ENCODE data around the gene NADSYN1.

Gene NADSYN1

DNA sequence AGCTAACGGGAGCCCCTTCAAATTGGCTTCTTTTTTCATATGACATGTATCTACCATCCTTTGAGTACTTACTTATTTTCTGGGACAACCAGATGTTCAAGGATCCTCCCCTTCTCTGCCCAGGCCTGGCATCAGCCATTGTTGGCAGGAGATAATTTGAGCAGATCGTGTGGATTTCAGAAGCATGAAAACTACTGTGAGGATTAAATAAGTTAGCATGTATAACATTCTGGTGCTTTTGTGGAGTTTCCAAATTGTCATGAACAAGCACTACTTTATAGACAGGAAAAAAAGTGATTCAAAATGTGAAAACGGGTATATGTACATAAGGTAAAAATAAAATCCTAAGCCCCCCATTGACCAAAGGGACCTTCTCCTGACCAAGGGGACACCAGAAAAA, 2.1 kb upstream of the NADSYN1 start:
- Histone ChIP-seq H3K9me3 (ENCODE audit: low read length) (no peaks in the 10 kb centered on the region), H3K9ac (ENCODE audit: low read length) (no peak overlapping the region), H2AFZ (ENCODE audit: low read length) (no peak overlapping the region), H3K36me3 (ENCODE audit: insufficient read depth, low read length) (peaks cover 27% of the 10 kb centered on the region), H3K79me2 (ENCODE audit: insufficient read depth, low read length) (peaks cover 7% of the 10 kb centered on the region; the same call in 1 of the 2 replicates), H3F3A (ENCODE audit: insufficient read depth, low read length) (peaks cover 10% of the 10 kb centered on the region; the same call in 1 of the 2 replicates), H3K4me1 (ENCODE audit: insufficient read depth, low read length, severe bottlenecking) (peaks cover 64% of the 10 kb centered on the region), H3K27me3 (ENCODE audit: insufficient read depth, low read length) (no peaks in the 10 kb centered on the region), H3K9me2 (ENCODE audit: low read depth, low read length) (no peaks in the 10 kb centered on the region), H3K4me2 (ENCODE audit: low read length) (peak overlapping the region; percentile 40), H3K4me3 (ENCODE audit: low read depth, low read length, poor library complexity, severe bottlenecking) (no peak overlapping the region), H3K27ac (ENCODE audit: low read depth, low read length, poor library complexity, severe bottlenecking) (peak overlapping the region; percentile 79), H4K20me1 (ENCODE audit: insufficient read depth, low read length) (no peaks in the 10 kb centered on the region)
- TF ChIP-seq, protein P1, sequence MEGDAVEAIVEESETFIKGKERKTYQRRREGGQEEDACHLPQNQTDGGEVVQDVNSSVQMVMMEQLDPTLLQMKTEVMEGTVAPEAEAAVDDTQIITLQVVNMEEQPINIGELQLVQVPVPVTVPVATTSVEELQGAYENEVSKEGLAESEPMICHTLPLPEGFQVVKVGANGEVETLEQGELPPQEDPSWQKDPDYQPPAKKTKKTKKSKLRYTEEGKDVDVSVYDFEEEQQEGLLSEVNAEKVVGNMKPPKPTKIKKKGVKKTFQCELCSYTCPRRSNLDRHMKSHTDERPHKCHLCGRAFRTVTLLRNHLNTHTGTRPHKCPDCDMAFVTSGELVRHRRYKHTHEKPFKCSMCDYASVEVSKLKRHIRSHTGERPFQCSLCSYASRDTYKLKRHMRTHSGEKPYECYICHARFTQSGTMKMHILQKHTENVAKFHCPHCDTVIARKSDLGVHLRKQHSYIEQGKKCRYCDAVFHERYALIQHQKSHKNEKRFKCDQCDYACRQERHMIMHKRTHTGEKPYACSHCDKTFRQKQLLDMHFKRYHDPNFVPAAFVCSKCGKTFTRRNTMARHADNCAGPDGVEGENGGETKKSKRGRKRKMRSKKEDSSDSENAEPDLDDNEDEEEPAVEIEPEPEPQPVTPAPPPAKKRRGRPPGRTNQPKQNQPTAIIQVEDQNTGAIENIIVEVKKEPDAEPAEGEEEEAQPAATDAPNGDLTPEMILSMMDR (IDR thresholded peaks at IDR 0.05; ENCODE audit: low read length) = no peak
- TF ChIP-seq EZH2 (IDR thresholded peaks at IDR 0.05; ENCODE audit: borderline replicate concordance, low read length) = no peak

DNA sequence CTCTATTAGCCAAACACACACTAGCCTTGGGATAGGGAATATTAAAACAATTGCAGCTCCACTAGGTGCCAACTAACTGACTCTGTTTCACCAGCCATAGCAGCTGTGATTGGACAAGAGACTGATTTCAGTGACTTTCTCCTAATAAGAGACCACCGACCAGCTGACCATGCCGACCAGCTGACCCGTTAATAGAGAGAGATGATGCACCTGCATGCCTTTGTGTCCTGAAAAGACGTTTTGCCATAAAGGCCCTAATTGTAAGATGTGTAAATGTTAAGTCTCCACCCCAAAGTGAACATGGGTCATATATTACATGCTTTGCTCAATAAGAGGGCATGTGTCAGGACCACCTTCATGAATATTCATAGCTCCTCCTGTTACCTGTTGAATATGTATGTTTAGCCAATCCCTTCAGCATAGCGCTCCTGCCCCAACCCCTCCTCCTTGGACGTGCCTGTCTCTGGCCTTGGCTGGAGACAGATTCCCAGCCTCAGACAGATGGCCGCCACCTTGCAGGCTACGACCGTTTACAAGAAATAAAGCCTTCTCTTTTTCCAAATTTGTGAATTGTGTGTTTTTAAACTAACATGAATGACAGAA, 1.3 kb upstream of the NADSYN1 start:
- no peaks in the 10 kb centered on the region for H3K9me3 ChIP-seq (ENCODE audit: low read length)
- H4K20me1 ChIP-seq (ENCODE audit: insufficient read depth, low read length) = no peaks in the 10 kb centered on the region
- H3K9ac ChIP-seq (ENCODE audit: low read length) = peak overlapping the region; percentile 85
- peaks cover 27% of the 10 kb centered on the region for H3K36me3 ChIP-seq (ENCODE audit: insufficient read depth, low read length)
- H3F3A ChIP-seq (ENCODE audit: insufficient read depth, low read length) = peaks cover 10% of the 10 kb centered on the region; the same call in 1 of the 2 replicates
- H3K4me1 ChIP-seq (ENCODE audit: insufficient read depth, low read length, severe bottlenecking) = peaks cover 60% of the 10 kb centered on the region
- H3K27me3 ChIP-seq (ENCODE audit: insufficient read depth, low read length) = no peaks in the 10 kb centered on the region
- H3K27ac ChIP-seq (ENCODE audit: low read depth, low read length, poor library complexity, severe bottlenecking) = peak overlapping the region; percentile 79
- peak overlapping the region; percentile 97 for H3K4me2 ChIP-seq (ENCODE audit: low read length)
- no peaks in the 10 kb centered on the region for H3K9me2 ChIP-seq (ENCODE audit: low read depth, low read length)
- TF ChIP-seq, protein P1 (IDR thresholded peaks at IDR 0.05; ENCODE audit: low read length) = no peak
- no peak for TF ChIP-seq EZH2 (IDR thresholded peaks at IDR 0.05; ENCODE audit: borderline replicate concordance, low read length)
- peak overlapping the region; percentile 95 for H3K4me3 ChIP-seq (ENCODE audit: low read depth, low read length, poor library complexity, severe bottlenecking)
- H2AFZ ChIP-seq (ENCODE audit: low read length) = no peak overlapping the region
- H3K79me2 ChIP-seq (ENCODE audit: insufficient read depth, low read length) = peaks cover 7% of the 10 kb centered on the region; the same call in 1 of the 2 replicates

DNA sequence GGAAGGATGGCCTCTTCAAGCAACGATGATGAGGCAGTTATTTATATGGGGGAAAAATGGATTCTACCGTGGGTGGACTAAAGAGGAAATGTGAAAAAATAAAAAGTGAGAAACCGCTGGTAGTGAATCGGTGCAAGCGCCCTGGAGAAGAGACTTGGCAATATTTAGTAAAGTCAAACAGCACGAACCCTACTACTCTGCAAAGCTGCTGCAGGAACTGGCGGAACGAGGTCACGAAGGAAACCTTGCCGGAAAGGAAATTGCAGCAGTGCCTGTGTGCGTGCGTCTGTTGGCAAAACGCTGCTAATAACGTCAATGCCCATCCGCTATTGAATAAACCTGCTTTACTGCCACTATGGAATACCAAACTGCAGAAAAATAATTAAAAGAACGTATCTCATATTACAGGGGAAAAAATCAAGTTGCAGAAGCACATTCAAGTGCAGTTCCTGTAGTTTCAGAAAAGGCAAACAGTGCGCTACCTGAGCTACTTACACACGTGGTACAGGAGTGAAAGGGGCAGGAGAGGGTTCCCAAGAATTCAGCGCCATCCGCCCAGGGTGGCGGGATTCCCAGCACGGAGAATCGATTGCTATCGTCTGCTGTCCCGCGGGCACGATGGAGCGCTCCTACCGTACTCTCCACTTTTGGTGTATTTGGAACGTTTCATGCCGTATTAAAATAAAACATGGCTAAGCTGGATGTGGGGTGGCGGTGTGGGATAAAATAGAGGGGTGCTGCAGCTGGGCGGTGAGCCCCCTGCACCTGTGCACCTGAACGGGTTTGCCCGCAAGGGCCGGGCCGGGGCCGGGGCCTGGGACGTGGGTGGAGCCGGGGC, 585 bp upstream of the NADSYN1 start:
- H4K20me1 ChIP-seq (ENCODE audit: insufficient read depth, low read length) = no peaks in the 10 kb centered on the region
- no peaks in the 10 kb centered on the region for H3K9me3 ChIP-seq (ENCODE audit: low read length)
- H3K4me3 ChIP-seq (ENCODE audit: low read depth, low read length, poor library complexity, severe bottlenecking) = peak overlapping the region; percentile 95
- H2AFZ ChIP-seq (ENCODE audit: low read length) = no peak overlapping the region
- no peaks in the 10 kb centered on the region for H3K9me2 ChIP-seq (ENCODE audit: low read depth, low read length)
- H3K36me3 ChIP-seq (ENCODE audit: insufficient read depth, low read length) = peaks cover 22% of the 10 kb centered on the region; the same call in 1 of the 2 replicates
- H3K79me2 ChIP-seq (ENCODE audit: insufficient read depth, low read length) = peaks cover 7% of the 10 kb centered on the region; the same call in 1 of the 2 replicates
- H3K4me1 ChIP-seq (ENCODE audit: insufficient read depth, low read length, severe bottlenecking) = peaks cover 53% of the 10 kb centered on the region
- peak overlapping the region; percentile 97 for H3K4me2 ChIP-seq (ENCODE audit: low read length)
- peaks cover 10% of the 10 kb centered on the region; the same call in 1 of the 2 replicates for H3F3A ChIP-seq (ENCODE audit: insufficient read depth, low read length)
- no peak for TF ChIP-seq EZH2 (IDR thresholded peaks at IDR 0.05; ENCODE audit: borderline replicate concordance, low read length)
- H3K27ac ChIP-seq (ENCODE audit: low read depth, low read length, poor library complexity, severe bottlenecking) = peak overlapping the region; percentile 79
- H3K27me3 ChIP-seq (ENCODE audit: insufficient read depth, low read length) = no peaks in the 10 kb centered on the region
- peak overlapping the region; percentile 85 for H3K9ac ChIP-seq (ENCODE audit: low read length)
